HG02678 (cell line): ENCODE measurements around the gene RADIL.

Experiments
- ATAC-seq: cut with Tn5 transposase; IDR thresholded peaks from one replicate; pipeline ENCODE4 v1.9.1; 2021; ENCODE audit warnings: mild to moderate bottlenecking, moderate library complexity; ENCODE audit not compliant: unreplicated experiment

The RADIL gene

GRCh38 chr7:4779118-4779517 lies 104.4 kb downstream of the RADIL start:
- ATAC-seq, result no peak

- peak; percentile 3 for ATAC-seq
These were observed 107.5 kb downstream of the RADIL start for GRCh38 chr7:4775848-4776623.

DNA sequence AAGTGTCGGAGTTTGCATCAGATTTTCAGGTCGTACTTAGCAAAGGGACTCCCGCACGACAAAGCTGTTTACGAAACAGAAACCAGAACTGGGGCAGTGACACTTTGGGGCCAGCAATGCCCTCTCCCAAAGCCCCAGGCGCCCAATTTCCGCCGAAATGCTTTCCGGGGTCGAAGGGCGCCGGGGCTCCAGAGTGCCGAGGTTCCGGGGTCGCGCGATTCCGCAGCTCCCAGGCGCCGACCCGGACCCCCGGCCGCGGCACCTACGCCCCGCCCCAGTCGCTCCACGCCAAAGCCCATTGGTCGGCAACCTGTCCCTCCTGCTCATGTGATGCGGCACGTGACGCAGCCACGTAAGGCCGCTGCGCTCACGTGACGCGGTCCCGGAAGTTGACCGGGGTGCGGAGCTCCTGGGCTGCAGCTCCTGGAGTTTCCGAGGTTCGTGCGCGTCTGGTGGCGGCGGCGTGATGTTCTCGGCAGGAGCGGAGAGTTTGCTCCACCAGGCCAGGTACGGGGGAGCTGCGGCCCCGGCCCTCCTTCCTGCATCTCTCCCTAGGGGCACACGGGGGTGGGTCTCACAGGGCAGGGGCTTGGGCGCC lies 108.2 kb downstream of the RADIL start, which contains the start of gene AP5Z1:
AP5Z1 (plus strand) TSS at position 374 of the 598 bp plus-strand sequence; CDS start at position 467, 93 bp downstream.
- ATAC-seq, result peak; percentile 94

- peak; percentile 24 for ATAC-seq
These were observed 108.8 kb downstream of the RADIL start for GRCh38 chr7:4774658-4775249.

GRCh38 chr7:4774007-4774406 lies 109.5 kb downstream of the RADIL start:
- ATAC-seq, result no peak

DNA sequence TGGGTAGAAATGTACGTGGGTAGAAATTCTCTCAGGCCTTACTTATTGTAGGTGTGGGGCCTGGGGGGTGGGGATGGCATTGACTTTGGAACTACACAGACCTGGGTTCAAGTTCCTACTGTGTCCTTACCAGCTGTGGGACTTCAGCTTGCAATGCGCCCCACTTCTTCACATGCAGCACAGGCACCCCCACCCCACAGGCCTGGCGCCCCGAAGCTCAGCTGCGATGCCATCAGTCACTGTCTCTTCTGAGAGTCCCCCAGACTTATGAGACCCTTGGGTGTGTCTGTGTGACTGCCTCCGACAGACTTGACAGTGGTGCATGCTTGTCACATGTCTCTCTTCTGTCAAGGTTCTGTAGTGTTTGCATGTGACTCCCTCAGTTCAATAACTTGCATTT lies 111.2 kb downstream of the RADIL start:
- ATAC-seq, result no peak

GRCh38 chr7:4771737-4772136 lies 111.8 kb downstream of the RADIL start:
- no peak for ATAC-seq

- ATAC-seq, result no peak
These were observed 112.6 kb downstream of the RADIL start for GRCh38 chr7:4770886-4771285.

DNA sequence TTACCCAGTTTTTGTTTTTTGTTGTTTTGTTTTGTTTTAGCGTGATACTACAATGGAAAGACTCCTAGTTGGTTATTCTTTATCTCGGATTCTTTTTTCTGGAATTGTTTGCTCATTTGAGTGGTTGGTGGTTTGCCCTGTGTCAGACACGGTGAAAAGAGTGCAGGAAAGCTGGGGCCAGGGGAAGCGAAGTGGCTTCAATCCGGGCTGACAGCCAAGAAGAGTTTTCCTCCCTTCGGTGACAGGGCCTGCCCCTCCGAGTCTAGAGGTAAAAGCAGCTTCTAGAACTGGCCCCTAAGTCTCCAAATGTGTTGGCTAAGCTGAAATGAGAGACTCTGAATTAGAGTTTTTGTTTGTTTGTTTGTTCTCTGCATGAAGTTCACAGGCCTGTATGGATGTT lies 113.8 kb downstream of the RADIL start:
- no peak for ATAC-seq

DNA sequence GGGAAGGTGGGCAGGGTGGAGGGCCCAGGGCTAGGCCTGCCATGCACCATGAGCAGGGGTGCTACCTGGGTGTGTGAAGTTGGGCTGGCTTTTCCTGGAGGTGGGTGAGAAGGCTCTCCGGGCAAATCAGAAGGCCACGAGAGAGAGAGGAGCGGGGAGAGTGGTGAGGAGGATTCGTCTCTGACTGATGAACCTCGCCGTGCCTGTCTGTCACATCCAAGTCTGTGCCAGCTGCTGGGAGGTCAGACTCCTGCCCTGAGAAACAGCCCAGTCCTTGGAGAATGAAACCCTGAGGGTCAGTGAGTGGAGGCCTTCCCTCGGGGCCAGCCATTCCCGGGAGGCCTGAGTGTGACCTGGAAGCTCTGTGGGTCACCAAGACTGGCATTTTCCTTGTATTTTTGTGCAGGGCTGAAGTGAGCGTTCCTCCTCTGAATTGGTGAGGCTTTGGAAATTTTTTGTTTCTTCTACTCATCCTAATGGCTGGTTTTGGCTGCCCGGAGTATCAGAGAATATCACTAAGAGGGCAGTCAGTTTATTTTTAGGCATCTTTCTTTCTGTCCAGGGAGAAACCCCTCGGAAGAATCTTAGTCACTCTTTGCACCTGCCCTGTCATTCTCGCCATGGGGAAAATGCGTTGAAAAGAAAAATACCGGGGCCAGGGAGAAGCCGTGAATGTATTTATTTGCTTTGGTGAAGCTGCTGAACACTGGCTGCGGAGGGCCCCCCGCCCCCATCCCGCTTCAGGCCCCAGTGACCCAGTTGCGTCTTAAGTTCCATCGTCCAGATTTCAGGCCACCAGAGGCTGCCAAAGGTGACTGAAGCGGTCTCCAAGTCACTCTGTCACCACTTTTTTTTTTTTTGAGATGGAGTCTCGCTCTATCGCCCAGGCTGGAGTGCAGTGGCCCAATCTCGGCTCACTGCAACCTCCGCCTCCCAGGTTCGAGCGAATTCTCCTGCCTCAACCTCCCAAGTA lies 114.6 kb downstream of the RADIL start:
- no peak for ATAC-seq

GRCh38 chr7:4766666-4767519 lies 116.6 kb downstream of the RADIL start:
- no peak for ATAC-seq

DNA sequence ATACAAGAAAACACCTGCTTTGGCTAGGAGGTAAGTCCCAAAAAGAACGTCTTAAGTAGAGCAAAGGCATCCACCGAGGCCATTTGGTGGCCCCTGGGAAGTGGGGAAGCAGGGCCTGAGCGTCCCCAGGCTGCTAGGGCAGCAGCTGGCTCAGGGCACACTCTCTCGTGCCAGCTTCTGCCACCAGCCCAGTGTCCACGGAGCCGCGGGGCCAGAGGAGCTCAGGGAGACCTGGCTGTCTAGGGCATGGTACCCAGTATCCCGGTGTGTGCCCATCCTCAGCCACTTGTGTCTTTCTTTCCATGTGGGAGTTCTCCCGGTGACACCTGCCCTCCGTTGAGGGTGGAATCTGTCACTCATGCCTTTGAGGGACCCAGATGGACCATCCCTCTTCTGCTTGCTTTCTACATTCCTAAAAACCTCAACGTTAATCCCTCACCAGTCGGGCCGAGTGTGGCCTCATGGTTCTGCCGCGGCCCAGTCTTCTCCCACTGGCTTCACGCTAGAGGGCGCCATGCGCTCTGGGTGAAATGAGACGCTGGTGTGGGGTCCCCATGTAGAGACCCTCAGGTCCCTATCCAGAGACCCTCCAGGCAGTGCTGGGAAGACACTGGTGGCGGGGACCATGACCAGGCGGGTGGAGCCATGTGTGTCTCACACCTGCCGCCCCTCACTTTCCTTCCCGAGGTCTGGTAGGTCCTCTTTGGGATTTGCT lies 117.6 kb downstream of the RADIL start:
- no peak for ATAC-seq

DNA sequence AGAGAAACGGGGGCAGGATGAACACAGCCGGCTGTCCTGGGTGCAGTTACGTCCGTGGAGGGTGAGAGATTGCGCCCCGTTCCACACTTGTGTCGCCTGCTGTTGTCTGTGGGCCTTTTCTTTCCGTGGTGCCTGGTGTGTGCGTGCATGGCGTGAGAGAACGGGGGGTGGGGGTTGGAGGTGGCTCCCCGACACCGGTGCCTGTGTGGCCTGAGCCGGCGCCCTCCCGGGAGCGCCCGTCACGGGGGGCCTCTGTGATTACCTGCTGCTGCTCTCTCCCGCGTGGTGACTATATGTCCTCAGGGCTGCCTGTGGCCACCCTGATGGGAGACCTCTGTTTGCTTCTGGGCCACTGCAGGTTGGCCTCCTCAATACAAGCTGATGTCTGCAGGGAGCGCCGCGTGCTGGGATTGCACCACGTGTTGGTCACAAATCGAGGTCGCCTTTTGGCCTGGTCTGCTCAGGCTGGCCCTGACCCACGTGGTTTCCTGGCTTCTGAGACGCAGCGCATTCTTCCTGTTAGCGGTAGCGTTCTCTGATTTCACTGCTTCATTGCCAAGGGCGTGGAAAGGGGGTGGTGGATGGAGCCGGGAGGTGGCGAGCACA lies 119.0 kb downstream of the RADIL start:
- ATAC-seq, result no peak

GRCh38 chr7:4763794-4764185 lies 119.7 kb downstream of the RADIL start:
- ATAC-seq, result no peak

DNA sequence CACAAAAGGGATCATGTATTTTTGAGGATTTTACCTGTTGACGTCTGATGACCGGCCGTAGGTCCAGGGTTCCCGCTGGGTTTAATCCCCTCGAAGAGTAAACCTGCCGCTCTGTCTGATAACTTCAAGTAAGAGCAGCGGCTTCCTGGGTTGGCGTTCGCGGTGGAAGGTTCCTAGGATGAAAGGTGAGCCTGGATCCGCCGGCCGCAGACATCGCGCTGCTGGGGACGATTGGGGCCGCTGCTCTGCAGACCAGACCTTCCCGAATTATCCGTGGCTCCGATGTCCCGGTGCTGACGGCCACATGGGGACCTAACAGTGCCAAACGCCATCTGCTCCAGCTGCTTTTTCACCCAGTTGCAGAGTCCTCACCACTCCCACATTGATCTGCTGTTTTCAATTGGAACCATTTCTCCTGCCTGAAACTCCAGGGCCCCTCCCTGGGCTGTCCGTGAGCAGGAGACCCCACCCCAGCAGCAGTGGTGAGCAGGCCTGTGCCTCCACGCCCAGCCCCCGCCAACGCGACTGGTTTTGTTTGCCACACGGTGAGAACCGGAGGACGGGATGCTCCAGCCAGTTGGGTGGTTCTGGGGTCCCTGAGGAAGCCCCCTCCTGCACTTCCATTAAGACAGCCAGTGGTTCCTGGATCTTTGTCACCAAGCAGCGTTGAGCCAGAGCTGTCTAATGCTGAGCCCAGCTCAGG lies 120.3 kb downstream of the RADIL start:
- no peak for ATAC-seq

DNA sequence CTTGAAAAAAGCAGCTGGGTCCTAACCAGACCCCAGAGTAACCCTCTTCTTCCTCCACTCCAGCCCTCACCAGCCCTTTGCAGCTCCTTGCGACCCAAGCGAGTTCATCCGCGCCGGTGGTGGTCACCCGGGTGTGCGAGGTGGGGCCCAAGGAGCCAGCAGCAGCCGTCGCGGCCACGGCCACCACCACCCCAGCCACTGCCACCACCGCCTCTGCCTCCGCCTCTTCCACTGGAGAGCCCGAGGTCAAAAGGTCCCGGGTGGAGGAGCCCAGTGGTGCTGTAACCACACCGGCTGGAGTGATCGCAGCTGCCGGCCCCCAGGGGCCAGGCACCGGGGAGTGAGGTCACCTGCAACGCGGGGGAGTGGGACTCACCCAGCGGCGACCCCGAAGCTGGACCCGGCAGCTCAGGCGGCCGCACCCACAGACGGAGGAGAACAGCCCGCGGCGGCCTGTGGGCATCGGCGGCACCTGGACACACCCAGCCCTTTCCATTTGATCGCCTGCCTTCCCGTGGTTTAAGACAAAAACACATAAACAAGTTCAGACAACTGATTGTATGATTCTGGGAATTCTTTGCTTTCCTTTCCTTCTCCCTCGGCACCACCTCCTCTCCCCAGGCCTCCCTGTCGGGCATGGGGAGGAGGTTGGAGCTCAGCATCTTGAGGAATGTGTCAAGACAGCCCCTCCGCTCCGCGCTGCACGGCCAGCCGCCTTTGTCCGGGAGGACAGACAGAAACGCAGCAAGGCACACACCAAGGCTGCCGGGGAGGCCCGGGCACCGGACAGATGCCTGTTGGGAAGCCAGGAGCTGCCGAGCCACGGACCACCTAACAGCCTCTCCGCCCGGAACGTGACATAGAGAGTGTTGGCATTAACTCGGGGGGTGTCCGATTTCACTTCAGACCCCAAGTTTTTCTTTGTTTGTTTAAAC lies 121.1 kb downstream of the RADIL start:
- no peak for ATAC-seq

DNA sequence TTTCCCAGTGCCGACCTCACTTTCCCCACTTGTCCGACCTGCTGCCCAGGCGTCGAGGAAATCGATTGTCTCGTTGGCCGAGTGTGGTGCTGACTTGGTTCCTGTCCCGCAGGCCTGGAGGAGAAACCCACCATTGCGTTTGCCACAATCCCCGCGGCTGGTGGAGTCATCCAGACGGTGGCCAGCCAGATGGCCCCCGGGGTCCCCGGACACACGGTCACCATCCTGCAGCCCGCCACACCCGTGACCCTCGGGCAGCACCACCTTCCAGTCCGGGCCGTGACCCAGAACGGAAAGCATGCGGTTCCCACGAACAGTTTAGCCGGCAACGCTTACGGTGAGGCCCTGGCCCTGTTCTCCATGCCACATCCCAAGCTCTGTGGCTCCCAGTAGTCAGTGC lies 122.6 kb downstream of the RADIL start:
- ATAC-seq, result no peak
